ENCODE data around the gene HMCES. TPM values are rescaled to one million over a fixed set of nuclear protein-coding genes. Genes with fewer than 3 reads are reported as not detected.

The HMCES gene, protein sequence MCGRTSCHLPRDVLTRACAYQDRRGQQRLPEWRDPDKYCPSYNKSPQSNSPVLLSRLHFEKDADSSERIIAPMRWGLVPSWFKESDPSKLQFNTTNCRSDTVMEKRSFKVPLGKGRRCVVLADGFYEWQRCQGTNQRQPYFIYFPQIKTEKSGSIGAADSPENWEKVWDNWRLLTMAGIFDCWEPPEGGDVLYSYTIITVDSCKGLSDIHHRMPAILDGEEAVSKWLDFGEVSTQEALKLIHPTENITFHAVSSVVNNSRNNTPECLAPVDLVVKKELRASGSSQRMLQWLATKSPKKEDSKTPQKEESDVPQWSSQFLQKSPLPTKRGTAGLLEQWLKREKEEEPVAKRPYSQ
- total RNA-seq (2016; rRNA removed; fragmentation: Illumina TruSeq; extraction: Trizol): 37.5 and 52.4 TPM in 2 replicates
- total RNA-seq (2016; cell fraction: cytosol; rRNA removed; fragmentation: Illumina TruSeq; extraction: Trizol; ENCODE audit: low read depth): 5.9 and 6.0 TPM in 2 replicates
- total RNA-seq (2016; cell fraction: insoluble cytoplasmic fraction; rRNA removed; fragmentation: Illumina TruSeq; extraction: Trizol): 39.9 and 50.0 TPM in 2 replicates
- total RNA-seq (2016; cell fraction: membrane; rRNA removed; fragmentation: Illumina TruSeq; extraction: Trizol): 15.6 and 17.9 TPM in 2 replicates
- 19.5 and 22.8 TPM in 2 replicates for total RNA-seq (2016; cell fraction: nucleus; rRNA removed; fragmentation: Illumina TruSeq; extraction: Trizol)
- 16.1 and 20.1 TPM in 2 replicates for polyA plus RNA-seq (2011; rRNA removed)
- polyA plus RNA-seq (2011; cell fraction: cytosol; rRNA removed): 12.5 and 16.0 TPM in 2 replicates
- polyA plus RNA-seq (2011; cell fraction: nucleus; rRNA removed): 7.8 and 11.5 TPM in 2 replicates
- polyA plus RNA-seq (2012): 23.1 and 26.3 TPM in 2 replicates
- 10.2 and 11.1 TPM in 2 replicates for polyA plus RNA-seq (2016; cell fraction: cytosol; fragmentation: Illumina TruSeq; extraction: Trizol; ENCODE audit: low read depth)
- 61.1 and 65.6 TPM in 2 replicates for polyA plus RNA-seq (2016; cell fraction: insoluble cytoplasmic fraction; fragmentation: Illumina TruSeq; extraction: Trizol; ENCODE audit: low read depth)
- 16.9 and 18.1 TPM in 2 replicates for polyA plus RNA-seq (2016; cell fraction: membrane; fragmentation: Illumina TruSeq; extraction: Trizol; ENCODE audit: low read depth)
- polyA plus RNA-seq (2016; cell fraction: nucleus; fragmentation: Illumina TruSeq; extraction: Trizol; ENCODE audit: insufficient read depth, low read depth): 34.4 and 36.9 TPM in 2 replicates
- polyA minus RNA-seq (2011; rRNA and poly(A)+ RNA removed; ENCODE audit: low replicate concordance): 9.7 and 17.6 TPM in 2 replicates
- 12.7 and 20.2 TPM in 2 replicates for polyA minus RNA-seq (2011; cell fraction: cytosol; rRNA and poly(A)+ RNA removed)
- 7.2 and 8.7 TPM in 2 replicates for polyA minus RNA-seq (2011; cell fraction: nucleus; rRNA and poly(A)+ RNA removed)
- percentile 66 among the genes with signal in this experiment for Bru-seq, nascent RNA
- BruChase-seq, experiment 1, labeled RNA remaining after a 6-hour chase: percentile 79 among the genes with signal in this experiment
- BruChase-seq, experiment 2, labeled RNA remaining after a 2-hour chase: percentile 69 among the genes with signal in this experiment
- long read RNA-seq, experiment 1, transcript HMCES-201 (7 exons, 2,515 nt): major isoform, 42 of 64 reads
- long read RNA-seq, experiment 1, transcript HMCES-203 (6 exons, 1,490 nt): minor isoform, 5 of 64 reads
- long read RNA-seq, experiment 1, partial matches to known transcripts: 10 of 64 reads
- long read RNA-seq, experiment 1, other reads (novel, unspliced or antisense): 6 of 64 reads
- long read RNA-seq, experiment 2, transcript HMCES-201 (7 exons, 2,515 nt): minor isoform, 21 of 92 reads
- long read RNA-seq, experiment 2, transcript HMCES-204 (7 exons, 1,952 nt): major isoform, 22 of 92 reads
- long read RNA-seq, experiment 2, transcript HMCES-202 (7 exons, 1,763 nt): minor isoform, 5 of 92 reads
- long read RNA-seq, experiment 2, partial matches to known transcripts: 19 of 92 reads
- long read RNA-seq, experiment 2, other reads (novel, unspliced or antisense): 25 of 92 reads

DNA sequence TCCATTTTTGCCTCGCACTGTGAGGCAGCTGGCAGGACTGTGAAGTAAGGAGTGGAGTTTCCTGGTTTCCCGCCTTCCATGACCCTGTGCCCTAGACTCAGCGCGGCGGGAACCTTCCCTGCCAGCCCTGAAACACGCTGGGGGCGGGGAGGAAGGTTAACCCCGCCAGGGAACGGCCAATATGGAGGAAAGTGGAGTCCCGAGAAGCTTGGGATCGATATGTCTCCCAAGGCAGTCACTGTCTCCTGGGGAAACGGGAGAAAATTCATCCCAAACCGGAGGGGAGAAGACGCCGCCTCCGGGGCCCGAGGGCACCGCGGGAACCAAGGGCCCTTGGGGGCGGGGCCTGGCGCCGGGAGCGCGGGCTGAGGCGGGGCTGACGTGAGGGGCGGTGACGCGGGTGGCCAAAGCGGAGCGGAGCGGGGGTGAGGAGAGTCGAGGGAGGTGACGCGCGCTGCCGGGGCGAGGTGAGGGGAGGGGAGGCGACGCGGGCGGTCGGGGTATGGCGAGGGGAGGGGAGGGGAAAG is at the start of gene HMCES:
Gene HMCES (plus strand): TSS at position 432 of the 527 bp plus-strand sequence. CDS start 863 bp downstream, outside the sequence.
- peak; percentile 88 for ATAC-seq
- H3K9me3 ChIP-seq (ENCODE audit: low read length): no peaks in the 10 kb centered on the region
- no peaks in the 10 kb centered on the region; a peak in 1 of 5 replicates for H3K27me3 ChIP-seq (ENCODE audit: control insufficient read depth in 1 of 2, insufficient read depth in 2 of 2, low read length in 2 of 2)
- no TSS peak for BruUV-seq (replicated peaks)
- DNase-seq (ENCODE audit: low spot score): peak; percentile 80
- in situ Hi-C loops (cut with HindIII; ENCODE audit: extremely low pct_ligation_motif_present, low pct_unique_long_range_greater_than_20kb): no loop called here
- H3K4me2 ChIP-seq (ENCODE audit: low read depth, low read length): peak within 1 kb of the TSS; percentile 94
- POLR2A ChIA-PET: interaction anchor here (1.4 to 4.6 kb wide), 8 partner anchors 17 to 117 kb away, joined by 3 to 29 read pairs (median 6); partner anchors contain the start of genes CNBP and COPG1
- H3K36me3 ChIP-seq (replicated peaks in 1 of 2; ENCODE audit: control insufficient read depth in 1 of 2, insufficient read depth in 2 of 2, low read length in 2 of 2): peaks cover 17 to 42% of the 10 kb centered on the region in 2 experiments; a peak in 4 of 5 replicates
- 5% methylated on average over 43 of the region's 44 CpGs for WGBS (ENCODE audit: low lambda C conversion rate)
- H4K20me1 ChIP-seq (ENCODE audit: insufficient read depth, low read length): no peaks in the 10 kb centered on the region
- peaks cover 44% of the 10 kb centered on the region for H3K4me1 ChIP-seq (ENCODE audit: insufficient read depth, low read length)
- no peak within 1 kb of the TSS for H2AFZ ChIP-seq (ENCODE audit: low read length)
- H3K4me3 ChIP-seq (replicated peaks in 1 of 3; ENCODE audit: insufficient read depth in 1 of 3, low read depth in 2 of 3, low read length in 3 of 3): peak within 1 kb of the TSS; percentile 72 to 98 (median 78)
- CTCF ChIA-PET (ENCODE audit: low intra/inter-chr PET ratio, low total read pairs): no interaction called here
- FAIRE-seq: no peak
- H3K79me2 ChIP-seq (ENCODE audit: insufficient read depth, low read length): peaks cover 15% of the 10 kb centered on the region
- intact Hi-C loops (cut with micrococcal nuclease; ENCODE audit: unreplicated experiment): loop anchor here (2.0 kb wide), 1 partner anchor 38 kb away; a partner anchor contains a TSS
- peak within 1 kb of the TSS; percentile 95 for H3K9ac ChIP-seq (ENCODE audit: insufficient read depth, low read depth, low read length)
- H3K27ac ChIP-seq (ENCODE audit: extremely low read length, insufficient read depth, low read length): peak within 1 kb of the TSS; percentile 90
- TF ChIP-seq NFIC (IDR thresholded peaks at IDR 0.05; ENCODE audit: low read length) (no peak), ZNF501 (CRISPR knock-in tag; IDR thresholded peaks at IDR 0.05) (peak; percentile 74), ZFP36L1 (CRISPR knock-in tag; IDR thresholded peaks at IDR 0.05) (no peak), ZC3H13 (CRISPR knock-in tag; IDR thresholded peaks at IDR 0.05) (peak; percentile 78), ZNF605 (CRISPR knock-in tag; IDR thresholded peaks at IDR 0.05) (0 out of 2 replicates have a peak, but pooled peaks have one; percentile 25)
- TF ChIP-seq, protein P1, sequence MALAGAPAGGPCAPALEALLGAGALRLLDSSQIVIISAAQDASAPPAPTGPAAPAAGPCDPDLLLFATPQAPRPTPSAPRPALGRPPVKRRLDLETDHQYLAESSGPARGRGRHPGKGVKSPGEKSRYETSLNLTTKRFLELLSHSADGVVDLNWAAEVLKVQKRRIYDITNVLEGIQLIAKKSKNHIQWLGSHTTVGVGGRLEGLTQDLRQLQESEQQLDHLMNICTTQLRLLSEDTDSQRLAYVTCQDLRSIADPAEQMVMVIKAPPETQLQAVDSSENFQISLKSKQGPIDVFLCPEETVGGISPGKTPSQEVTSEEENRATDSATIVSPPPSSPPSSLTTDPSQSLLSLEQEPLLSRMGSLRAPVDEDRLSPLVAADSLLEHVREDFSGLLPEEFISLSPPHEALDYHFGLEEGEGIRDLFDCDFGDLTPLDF (CRISPR knock-in tag; IDR thresholded peaks at IDR 0.05): no peak; the same call in 1 of the 2 replicates
- TF ChIP-seq, protein P2, sequence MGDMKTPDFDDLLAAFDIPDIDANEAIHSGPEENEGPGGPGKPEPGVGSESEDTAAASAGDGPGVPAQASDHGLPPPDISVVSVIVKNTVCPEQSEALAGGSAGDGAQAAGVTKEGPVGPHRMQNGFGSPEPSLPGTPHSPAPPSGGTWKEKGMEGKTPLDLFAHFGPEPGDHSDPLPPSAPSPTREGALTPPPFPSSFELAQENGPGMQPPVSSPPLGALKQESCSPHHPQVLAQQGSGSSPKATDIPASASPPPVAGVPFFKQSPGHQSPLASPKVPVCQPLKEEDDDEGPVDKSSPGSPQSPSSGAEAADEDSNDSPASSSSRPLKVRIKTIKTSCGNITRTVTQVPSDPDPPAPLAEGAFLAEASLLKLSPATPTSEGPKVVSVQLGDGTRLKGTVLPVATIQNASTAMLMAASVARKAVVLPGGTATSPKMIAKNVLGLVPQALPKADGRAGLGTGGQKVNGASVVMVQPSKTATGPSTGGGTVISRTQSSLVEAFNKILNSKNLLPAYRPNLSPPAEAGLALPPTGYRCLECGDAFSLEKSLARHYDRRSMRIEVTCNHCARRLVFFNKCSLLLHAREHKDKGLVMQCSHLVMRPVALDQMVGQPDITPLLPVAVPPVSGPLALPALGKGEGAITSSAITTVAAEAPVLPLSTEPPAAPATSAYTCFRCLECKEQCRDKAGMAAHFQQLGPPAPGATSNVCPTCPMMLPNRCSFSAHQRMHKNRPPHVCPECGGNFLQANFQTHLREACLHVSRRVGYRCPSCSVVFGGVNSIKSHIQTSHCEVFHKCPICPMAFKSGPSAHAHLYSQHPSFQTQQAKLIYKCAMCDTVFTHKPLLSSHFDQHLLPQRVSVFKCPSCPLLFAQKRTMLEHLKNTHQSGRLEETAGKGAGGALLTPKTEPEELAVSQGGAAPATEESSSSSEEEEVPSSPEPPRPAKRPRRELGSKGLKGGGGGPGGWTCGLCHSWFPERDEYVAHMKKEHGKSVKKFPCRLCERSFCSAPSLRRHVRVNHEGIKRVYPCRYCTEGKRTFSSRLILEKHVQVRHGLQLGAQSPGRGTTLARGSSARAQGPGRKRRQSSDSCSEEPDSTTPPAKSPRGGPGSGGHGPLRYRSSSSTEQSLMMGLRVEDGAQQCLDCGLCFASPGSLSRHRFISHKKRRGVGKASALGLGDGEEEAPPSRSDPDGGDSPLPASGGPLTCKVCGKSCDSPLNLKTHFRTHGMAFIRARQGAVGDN (CRISPR knock-in tag; IDR thresholded peaks at IDR 0.05): peak; percentile 84; the same call in 1 of the 2 replicates
